ENCODE measurements around the gene ADIG. TPM values are rescaled to one million over a fixed set of nuclear protein-coding genes. Genes with fewer than 3 reads are reported as not detected.

Gene ADIG
- total RNA-seq, 4 donors from 2014 or later = not detected

DNA sequence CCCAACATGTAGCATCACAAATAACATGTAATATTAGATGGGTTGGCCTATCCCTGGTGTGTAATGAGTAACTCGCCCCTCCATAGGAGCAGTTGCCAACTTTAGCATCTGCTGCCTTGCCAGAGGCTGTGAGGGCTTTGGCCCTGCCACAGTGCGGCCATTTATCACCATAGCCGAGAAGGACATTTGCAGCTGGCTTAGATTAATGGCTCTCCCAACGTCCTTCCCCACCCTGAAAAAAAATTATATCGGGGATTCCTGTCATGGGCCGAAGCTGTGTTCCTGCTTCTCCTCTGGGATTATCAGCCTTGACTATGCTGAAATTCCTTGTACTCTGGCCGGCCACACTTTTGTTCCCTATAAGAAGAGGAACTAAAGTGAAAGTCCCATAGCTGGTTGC, 7.6 kb upstream of the ADIG start:
- WGBS, 2 donors = 66 to 67% methylated on average over 7 of the region's 7 CpGs
- no peak for DNase-seq (ENCODE audit: low spot score in 2 of 2)
- no peak for TF ChIP-seq POLR2A (IDR thresholded peaks at IDR 0.05)
- intact Hi-C loops (cut with DNase I; ENCODE audit: low total_unique reads) = no loop called here
- H3K4me3 ChIP-seq (ENCODE audit: low read depth, poor library complexity, severe bottlenecking) = no peak overlapping the region

DNA sequence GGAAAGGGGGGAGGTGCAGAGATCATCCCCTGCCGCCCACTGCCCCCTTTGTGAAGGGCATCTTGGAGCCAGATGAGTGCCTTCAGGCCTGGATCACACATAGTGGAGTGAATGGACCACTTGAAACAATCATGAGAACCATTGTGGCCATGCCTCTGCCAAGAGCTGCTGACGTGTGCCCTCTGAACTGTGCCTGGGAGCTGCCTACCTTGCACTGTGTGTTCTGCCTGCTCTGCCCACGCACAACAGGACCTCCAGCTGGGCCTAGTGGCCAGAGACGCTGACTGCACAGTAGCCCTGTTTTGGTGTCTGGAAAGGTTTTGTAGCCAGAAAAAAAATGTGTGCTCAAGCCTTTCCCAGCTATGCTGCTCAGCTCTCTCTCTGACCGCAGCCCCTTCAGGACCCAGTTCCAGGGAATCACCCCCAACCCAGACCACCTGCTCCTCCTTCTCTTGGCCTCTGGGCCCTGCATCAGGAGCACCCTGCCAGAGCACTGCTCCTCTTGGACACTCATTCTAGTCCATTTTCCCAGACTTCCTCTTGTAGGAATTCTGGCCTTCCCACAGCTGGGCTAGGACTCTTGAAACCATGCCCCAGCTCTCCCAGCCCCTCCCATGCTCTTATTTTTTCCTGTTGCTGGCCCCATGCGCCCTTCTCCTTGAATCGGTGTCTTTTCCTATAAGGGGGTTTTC, 1.6 kb upstream of the ADIG start:
- WGBS, 2 donors = 56 to 62% methylated on average over 7 of the region's 7 CpGs
- H3K4me3 ChIP-seq (ENCODE audit: low read depth, poor library complexity, severe bottlenecking) = no peak overlapping the region
- intact Hi-C loops (cut with DNase I; ENCODE audit: low total_unique reads) = no loop called here
- no peak for DNase-seq (ENCODE audit: low spot score in 2 of 2)
- no peak for TF ChIP-seq POLR2A (IDR thresholded peaks at IDR 0.05)
- TF ChIP-seq, protein P1, sequence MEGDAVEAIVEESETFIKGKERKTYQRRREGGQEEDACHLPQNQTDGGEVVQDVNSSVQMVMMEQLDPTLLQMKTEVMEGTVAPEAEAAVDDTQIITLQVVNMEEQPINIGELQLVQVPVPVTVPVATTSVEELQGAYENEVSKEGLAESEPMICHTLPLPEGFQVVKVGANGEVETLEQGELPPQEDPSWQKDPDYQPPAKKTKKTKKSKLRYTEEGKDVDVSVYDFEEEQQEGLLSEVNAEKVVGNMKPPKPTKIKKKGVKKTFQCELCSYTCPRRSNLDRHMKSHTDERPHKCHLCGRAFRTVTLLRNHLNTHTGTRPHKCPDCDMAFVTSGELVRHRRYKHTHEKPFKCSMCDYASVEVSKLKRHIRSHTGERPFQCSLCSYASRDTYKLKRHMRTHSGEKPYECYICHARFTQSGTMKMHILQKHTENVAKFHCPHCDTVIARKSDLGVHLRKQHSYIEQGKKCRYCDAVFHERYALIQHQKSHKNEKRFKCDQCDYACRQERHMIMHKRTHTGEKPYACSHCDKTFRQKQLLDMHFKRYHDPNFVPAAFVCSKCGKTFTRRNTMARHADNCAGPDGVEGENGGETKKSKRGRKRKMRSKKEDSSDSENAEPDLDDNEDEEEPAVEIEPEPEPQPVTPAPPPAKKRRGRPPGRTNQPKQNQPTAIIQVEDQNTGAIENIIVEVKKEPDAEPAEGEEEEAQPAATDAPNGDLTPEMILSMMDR (IDR thresholded peaks at IDR 0.05) = no peak

DNA sequence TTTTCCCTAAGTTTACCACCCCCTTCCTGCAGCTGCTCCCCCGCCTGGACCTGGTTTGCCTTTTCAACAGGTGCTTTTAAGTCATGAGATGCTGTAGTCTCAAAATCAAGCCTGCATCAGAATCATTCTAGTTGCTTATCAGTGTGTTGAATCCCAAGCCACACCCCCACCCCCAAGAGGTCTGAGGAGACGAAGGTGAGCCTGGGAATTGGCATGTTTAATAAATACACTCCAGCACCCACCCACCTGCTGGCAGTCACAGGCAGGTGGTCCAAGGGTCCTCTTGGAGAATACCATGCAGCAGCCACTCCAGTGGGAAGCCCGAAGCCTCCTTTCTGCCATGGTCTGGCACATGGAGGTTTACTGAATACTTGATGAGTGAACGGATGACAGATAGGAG, 1.1 kb upstream of the ADIG start:
- TF ChIP-seq POLR2A (IDR thresholded peaks at IDR 0.05) = no peak
- TF ChIP-seq, protein P1 (IDR thresholded peaks at IDR 0.05) = no peak
- H3K4me3 ChIP-seq (ENCODE audit: low read depth, poor library complexity, severe bottlenecking) = no peak overlapping the region
- intact Hi-C loops (cut with DNase I; ENCODE audit: low total_unique reads) = no loop called here
- WGBS, 2 donors = 73 to 74% methylated on average over 4 of the region's 4 CpGs
- no peak for DNase-seq (ENCODE audit: low spot score in 2 of 2)

DNA sequence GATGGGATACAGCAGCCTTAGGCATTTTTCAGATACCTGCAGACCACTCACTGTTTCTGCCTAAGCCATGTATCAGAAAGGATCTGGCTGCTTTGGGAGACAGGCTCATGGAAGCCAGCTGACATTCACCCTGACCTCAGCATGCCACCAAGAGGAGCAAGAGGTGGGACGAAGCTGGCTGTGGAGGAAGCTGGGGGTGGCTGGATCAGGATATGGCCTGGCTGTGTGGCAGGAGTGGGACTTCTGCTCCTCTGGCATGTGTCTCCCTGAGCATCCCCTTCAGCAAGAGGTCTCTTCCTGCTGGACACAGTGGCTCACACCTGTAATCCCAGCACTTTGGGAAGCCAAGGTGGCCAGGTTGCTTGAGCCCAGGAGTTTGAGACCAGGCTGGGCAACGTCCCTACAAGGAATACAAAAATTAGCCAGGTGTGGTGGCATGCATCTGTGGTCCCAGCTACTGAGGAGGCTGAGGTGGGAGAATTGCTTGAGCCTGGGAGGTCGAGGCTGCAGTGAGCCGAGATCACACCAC, 897 bp downstream of the ADIG start:
- WGBS, 2 donors = 79 to 87% methylated on average over 3 to 4 of the region's 4 CpGs
- intact Hi-C loops (cut with DNase I; ENCODE audit: low total_unique reads) = no loop called here
- DNase-seq (ENCODE audit: low spot score in 2 of 2) = no peak
- TF ChIP-seq, protein P1 (IDR thresholded peaks at IDR 0.05) = no peak
- TF ChIP-seq POLR2A (IDR thresholded peaks at IDR 0.05) = no peak
- no peak overlapping the region for H3K4me3 ChIP-seq (ENCODE audit: low read depth, poor library complexity, severe bottlenecking)

DNA sequence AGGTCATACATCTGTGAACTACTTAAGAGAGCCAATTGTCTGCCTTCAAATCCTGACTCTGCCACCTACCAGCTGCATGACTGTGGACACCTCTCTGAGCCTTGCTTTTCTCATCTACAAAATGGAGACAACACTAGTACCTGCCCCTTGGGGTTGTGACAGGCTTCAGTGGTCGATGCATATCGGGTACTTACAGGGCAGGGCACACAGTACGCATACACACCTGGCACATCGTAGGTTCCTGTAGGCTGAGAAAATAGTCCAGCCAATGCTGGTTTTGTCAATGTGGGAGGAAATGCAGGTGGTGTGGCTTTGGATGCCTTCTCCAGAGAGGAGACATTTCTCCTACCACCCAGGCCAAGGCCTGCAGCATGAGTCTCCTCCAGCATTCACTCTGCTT, 2.3 kb downstream of the ADIG start:
- intact Hi-C loops (cut with DNase I; ENCODE audit: low total_unique reads) = no loop called here
- DNase-seq (ENCODE audit: low spot score in 2 of 2) = no peak
- H3K4me3 ChIP-seq (ENCODE audit: low read depth, poor library complexity, severe bottlenecking) = no peak overlapping the region
- TF ChIP-seq, protein P1 (IDR thresholded peaks at IDR 0.05) = no peak
- TF ChIP-seq POLR2A (IDR thresholded peaks at IDR 0.05) = no peak
- WGBS, 2 donors = 86 to 94% methylated on average over 4 of the region's 4 CpGs

DNA sequence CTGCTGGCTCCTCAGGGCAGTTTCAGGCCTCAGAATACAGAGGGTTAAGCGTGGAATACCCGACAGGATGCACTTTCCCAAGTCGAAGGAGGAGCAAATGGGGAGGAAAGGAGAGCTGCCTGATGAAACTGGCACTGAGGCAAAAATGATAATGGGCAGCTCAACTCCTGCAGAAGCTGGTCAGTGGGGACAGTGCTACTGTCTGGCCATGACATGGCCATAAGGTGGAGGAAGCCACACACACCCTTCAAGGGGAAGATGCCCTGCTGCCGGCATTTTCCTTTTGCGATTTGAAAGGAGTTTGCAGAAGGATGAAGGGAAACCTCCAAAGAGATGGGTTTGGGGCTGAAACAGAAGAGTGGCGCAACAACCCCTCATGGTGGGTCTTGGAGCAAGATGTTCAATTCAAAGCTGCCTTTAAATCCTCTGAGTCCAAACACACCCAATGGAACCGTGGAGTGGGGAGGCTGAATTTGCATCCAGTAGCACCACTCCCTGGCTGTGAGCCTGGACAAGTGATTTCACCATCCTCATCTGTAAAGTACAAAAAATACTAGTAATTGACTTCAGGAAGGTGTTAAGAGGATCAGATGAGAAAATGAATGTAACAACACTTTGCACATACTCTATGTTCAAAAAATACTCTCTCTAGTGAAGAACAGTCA, 3.2 kb downstream of the ADIG start:
- H3K4me3 ChIP-seq (ENCODE audit: low read depth, poor library complexity, severe bottlenecking) = no peak overlapping the region
- intact Hi-C loops (cut with DNase I; ENCODE audit: low total_unique reads) = no loop called here
- TF ChIP-seq POLR2A (IDR thresholded peaks at IDR 0.05) = no peak
- DNase-seq (ENCODE audit: low spot score in 2 of 2) = no peak
- WGBS, 2 donors = 43% methylated on average over 7 of the region's 7 CpGs

Measured in lower leg skin (tissue), 4 donors.